ENCODE results near the gene UBE4A.

UBE4A gene

DNA sequence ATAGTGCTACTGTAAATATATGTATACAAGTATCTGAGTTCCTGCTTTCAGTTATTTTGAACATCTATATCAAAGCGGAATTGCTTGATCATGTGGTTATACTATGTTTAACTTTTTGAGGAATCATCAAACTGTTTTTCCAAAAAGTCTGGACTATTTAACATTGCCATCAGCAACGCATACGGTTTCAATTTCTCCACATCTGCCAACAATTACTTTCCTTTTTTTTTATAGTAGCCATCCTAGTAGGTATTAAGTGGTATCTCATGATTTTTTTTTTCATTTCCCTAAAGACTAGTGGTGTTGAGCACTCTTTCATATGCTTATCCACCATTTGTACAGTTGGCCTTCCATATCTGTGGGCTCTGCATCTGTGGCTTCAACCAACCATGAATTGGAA lies 1.3 kb upstream of the UBE4A start:
- Histone ChIP-seq H3K4me3 (no peak overlapping the region), H3K27ac (no peak overlapping the region)
- TF ChIP-seq, protein P1, sequence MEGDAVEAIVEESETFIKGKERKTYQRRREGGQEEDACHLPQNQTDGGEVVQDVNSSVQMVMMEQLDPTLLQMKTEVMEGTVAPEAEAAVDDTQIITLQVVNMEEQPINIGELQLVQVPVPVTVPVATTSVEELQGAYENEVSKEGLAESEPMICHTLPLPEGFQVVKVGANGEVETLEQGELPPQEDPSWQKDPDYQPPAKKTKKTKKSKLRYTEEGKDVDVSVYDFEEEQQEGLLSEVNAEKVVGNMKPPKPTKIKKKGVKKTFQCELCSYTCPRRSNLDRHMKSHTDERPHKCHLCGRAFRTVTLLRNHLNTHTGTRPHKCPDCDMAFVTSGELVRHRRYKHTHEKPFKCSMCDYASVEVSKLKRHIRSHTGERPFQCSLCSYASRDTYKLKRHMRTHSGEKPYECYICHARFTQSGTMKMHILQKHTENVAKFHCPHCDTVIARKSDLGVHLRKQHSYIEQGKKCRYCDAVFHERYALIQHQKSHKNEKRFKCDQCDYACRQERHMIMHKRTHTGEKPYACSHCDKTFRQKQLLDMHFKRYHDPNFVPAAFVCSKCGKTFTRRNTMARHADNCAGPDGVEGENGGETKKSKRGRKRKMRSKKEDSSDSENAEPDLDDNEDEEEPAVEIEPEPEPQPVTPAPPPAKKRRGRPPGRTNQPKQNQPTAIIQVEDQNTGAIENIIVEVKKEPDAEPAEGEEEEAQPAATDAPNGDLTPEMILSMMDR (IDR thresholded peaks at IDR 0.05): no peak
- DNase-seq (ENCODE audit: low spot score): no peak

DNA sequence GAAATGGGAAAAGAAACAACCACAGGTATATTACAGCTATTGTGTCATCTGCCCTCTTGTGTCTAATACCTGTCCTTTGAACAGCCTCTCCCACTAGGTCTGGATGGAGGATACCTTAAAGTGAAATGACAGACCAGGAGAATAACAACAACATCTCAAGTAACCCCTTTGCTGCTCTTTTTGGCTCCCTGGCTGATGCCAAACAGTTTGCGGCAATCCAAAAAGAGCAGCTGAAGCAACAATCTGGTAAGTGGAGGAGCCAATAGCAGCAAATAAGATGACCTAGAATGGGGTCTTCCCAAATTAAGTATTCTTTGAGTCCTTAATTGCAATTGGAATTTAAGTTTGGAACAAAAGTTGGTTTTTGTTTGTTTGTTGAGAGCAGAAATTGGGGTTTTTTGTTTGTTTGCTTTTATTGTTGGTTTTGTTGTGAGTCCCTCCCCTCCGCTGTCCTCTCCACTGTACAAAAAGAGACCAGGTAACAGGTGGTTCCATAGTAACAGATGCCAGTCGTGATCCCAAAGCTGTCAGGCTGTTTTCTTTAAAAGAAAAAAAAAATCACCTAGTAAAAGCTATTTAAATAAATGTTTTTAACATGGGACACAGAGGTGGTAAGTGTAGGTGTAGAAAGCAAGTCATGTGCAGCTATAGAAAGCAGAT lies 5.7 kb downstream of the UBE4A start:
- no peak for DNase-seq (ENCODE audit: low spot score)
- TF ChIP-seq, protein P1 (IDR thresholded peaks at IDR 0.05): no peak
- no peak overlapping the region for H3K27ac ChIP-seq
- H3K4me3 ChIP-seq: no peak overlapping the region

DNA sequence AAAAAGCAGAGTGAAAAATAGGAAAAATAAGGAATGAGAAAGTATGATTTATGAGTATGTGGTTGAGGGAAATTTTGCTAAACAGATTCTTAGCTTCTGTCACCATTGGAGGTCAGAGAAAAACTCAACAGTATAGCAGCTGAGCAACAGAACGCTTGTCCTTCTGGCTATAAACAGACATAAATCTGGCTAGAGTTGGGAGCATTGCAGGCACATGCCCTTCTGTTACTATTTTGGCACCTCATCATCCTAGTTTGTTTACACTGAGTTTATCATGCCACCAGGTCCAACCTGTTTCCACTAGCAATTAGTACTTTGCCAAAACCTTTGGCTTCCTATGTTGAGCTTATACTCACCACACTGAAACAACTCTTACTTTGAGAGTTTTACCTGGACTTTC lies 6.9 kb downstream of the UBE4A start:
- Histone ChIP-seq H3K4me3 (no peak overlapping the region), H3K27ac (no peak overlapping the region)
- TF ChIP-seq, protein P1 (IDR thresholded peaks at IDR 0.05): no peak
- DNase-seq (ENCODE audit: low spot score): no peak

GRCh38 chr11:118370774-118371173 lies 11.4 kb downstream of the UBE4A start:
- no peak overlapping the region for H3K4me3 ChIP-seq
- no peak overlapping the region for H3K27ac ChIP-seq
- no peak for DNase-seq (ENCODE audit: low spot score)
- TF ChIP-seq, protein P1 (IDR thresholded peaks at IDR 0.05): no peak

- H3K27ac ChIP-seq: no peak overlapping the region
- TF ChIP-seq, protein P1 (IDR thresholded peaks at IDR 0.05): no peak
These were observed 13.9 kb downstream of the UBE4A start for GRCh38 chr11:118373263-118373662.

DNA sequence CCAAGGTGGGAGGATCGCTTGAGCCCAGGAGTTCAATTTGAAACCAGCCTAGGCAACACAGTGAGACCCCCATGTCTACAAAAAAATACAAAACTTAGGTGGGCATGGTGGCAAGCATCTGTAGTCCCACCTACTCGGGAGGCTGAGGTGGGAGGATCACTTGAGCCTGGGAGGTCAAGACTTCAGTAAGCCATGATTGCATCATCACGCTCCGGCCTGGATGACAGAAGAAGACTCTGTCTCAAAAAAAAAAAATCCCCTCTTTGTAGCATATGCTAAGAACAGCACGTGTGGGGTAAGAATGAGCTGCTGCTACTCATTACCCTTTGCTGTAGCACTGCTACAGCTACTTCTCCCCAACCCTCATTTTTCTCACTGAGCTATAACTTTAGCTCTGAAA lies 14.5 kb downstream of the UBE4A start:
- Histone ChIP-seq H3K4me3 (no peak overlapping the region), H3K27ac (no peak overlapping the region)
- TF ChIP-seq, protein P1 (IDR thresholded peaks at IDR 0.05): no peak
- no peak for DNase-seq (ENCODE audit: low spot score)

More at GRCh38 chr11:118373263-118373662, 13.9 kb downstream of the UBE4A start:
- DNase-seq (ENCODE audit: low spot score): no peak
- H3K4me3 ChIP-seq: no peak overlapping the region

GRCh38 chr11:118374729-118375128 lies 15.3 kb downstream of the UBE4A start:
- TF ChIP-seq, protein P1 (IDR thresholded peaks at IDR 0.05): no peak
- Histone ChIP-seq H3K4me3 (no peak overlapping the region), H3K27ac (no peak overlapping the region)
- DNase-seq (ENCODE audit: low spot score): no peak
